ENCODE results near the gene SLC12A7. TPM values are rescaled to one million over a fixed set of nuclear protein-coding genes. Genes with fewer than 3 reads are reported as not detected.

SLC12A7 gene
- total RNA-seq, 1 donor, result 13.7 TPM

GRCh38 chr5:1014346-1014745, 97.5 kb downstream of the SLC12A7 start:
- peaks cover 2% of the 10 kb centered on the region for H3K4me1 ChIP-seq (ENCODE audit: insufficient read depth, low read length)
- no peaks in the 10 kb centered on the region for H3K9me3 ChIP-seq (ENCODE audit: low read depth, low read length)
- no peak overlapping the region for H3K4me3 ChIP-seq (ENCODE audit: low read length)
- H3K27me3 ChIP-seq (ENCODE audit: insufficient read depth, low read length), result peaks cover 13% of the 10 kb centered on the region

GRCh38 chr5:1013948-1014301, 97.9 kb downstream of the SLC12A7 start:
- Histone ChIP-seq H3K4me1 (ENCODE audit: insufficient read depth, low read length) (peaks cover 6% of the 10 kb centered on the region), H3K27me3 (ENCODE audit: insufficient read depth, low read length) (peaks cover 13% of the 10 kb centered on the region), H3K9me3 (ENCODE audit: low read depth, low read length) (no peaks in the 10 kb centered on the region), H3K4me3 (ENCODE audit: low read length) (no peak overlapping the region)

GRCh38 chr5:1013238-1013947, 98.5 kb downstream of the SLC12A7 start:
- no peak overlapping the region for H3K4me3 ChIP-seq (ENCODE audit: low read length)
- peaks cover 6% of the 10 kb centered on the region for H3K4me1 ChIP-seq (ENCODE audit: insufficient read depth, low read length)

GRCh38 chr5:1012900-1013237, 99.0 kb downstream of the SLC12A7 start:
- H3K4me1 ChIP-seq (ENCODE audit: insufficient read depth, low read length), result peaks cover 6% of the 10 kb centered on the region
- H3K27me3 ChIP-seq (ENCODE audit: insufficient read depth, low read length), result peaks cover 13% of the 10 kb centered on the region
- H3K9me3 ChIP-seq (ENCODE audit: low read depth, low read length), result no peaks in the 10 kb centered on the region
- H3K4me3 ChIP-seq (ENCODE audit: low read length), result no peak overlapping the region

More at GRCh38 chr5:1013238-1013947, 98.5 kb downstream of the SLC12A7 start:
- peaks cover 13% of the 10 kb centered on the region for H3K27me3 ChIP-seq (ENCODE audit: insufficient read depth, low read length)
- H3K9me3 ChIP-seq (ENCODE audit: low read depth, low read length), result no peaks in the 10 kb centered on the region

- Histone ChIP-seq H3K27me3 (ENCODE audit: insufficient read depth, low read length) (peaks cover 17% of the 10 kb centered on the region), H3K4me3 (ENCODE audit: low read length) (no peak overlapping the region), H3K4me1 (ENCODE audit: insufficient read depth, low read length) (peaks cover 6% of the 10 kb centered on the region), H3K9me3 (ENCODE audit: low read depth, low read length) (no peaks in the 10 kb centered on the region)
Measured at GRCh38 chr5:1012313-1012841, 99.5 kb downstream of the SLC12A7 start.

GRCh38 chr5:1011741-1012312, 100.0 kb downstream of the SLC12A7 start:
- Histone ChIP-seq H3K27me3 (ENCODE audit: insufficient read depth, low read length) (peaks cover 22% of the 10 kb centered on the region), H3K4me3 (ENCODE audit: low read length) (no peak overlapping the region), H3K9me3 (ENCODE audit: low read depth, low read length) (no peaks in the 10 kb centered on the region), H3K4me1 (ENCODE audit: insufficient read depth, low read length) (peaks cover 6% of the 10 kb centered on the region)

GRCh38 chr5:1011226-1011631, 100.6 kb downstream of the SLC12A7 start:
- H3K4me1 ChIP-seq (ENCODE audit: insufficient read depth, low read length), result peaks cover 6% of the 10 kb centered on the region
- H3K9me3 ChIP-seq (ENCODE audit: low read depth, low read length), result no peaks in the 10 kb centered on the region
- H3K4me3 ChIP-seq (ENCODE audit: low read length), result no peak overlapping the region
- peaks cover 24% of the 10 kb centered on the region for H3K27me3 ChIP-seq (ENCODE audit: insufficient read depth, low read length)

GRCh38 chr5:1010641-1011046, 101.2 kb downstream of the SLC12A7 start:
- no peaks in the 10 kb centered on the region for H3K9me3 ChIP-seq (ENCODE audit: low read depth, low read length)
- peaks cover 6% of the 10 kb centered on the region for H3K4me1 ChIP-seq (ENCODE audit: insufficient read depth, low read length)
- H3K27me3 ChIP-seq (ENCODE audit: insufficient read depth, low read length), result peaks cover 30% of the 10 kb centered on the region
- H3K4me3 ChIP-seq (ENCODE audit: low read length), result no peak overlapping the region

GRCh38 chr5:1010181-1010510, 101.7 kb downstream of the SLC12A7 start:
- Histone ChIP-seq H3K27me3 (ENCODE audit: insufficient read depth, low read length) (peaks cover 35% of the 10 kb centered on the region), H3K4me1 (ENCODE audit: insufficient read depth, low read length) (peaks cover 10% of the 10 kb centered on the region), H3K9me3 (ENCODE audit: low read depth, low read length) (no peaks in the 10 kb centered on the region), H3K4me3 (ENCODE audit: low read length) (no peak overlapping the region)

- peaks cover 12% of the 10 kb centered on the region for H3K4me1 ChIP-seq (ENCODE audit: insufficient read depth, low read length)
- H3K27me3 ChIP-seq (ENCODE audit: insufficient read depth, low read length), result peaks cover 36% of the 10 kb centered on the region
- H3K9me3 ChIP-seq (ENCODE audit: low read depth, low read length), result no peaks in the 10 kb centered on the region
- H3K4me3 ChIP-seq (ENCODE audit: low read length), result no peak overlapping the region
Measured at GRCh38 chr5:1009359-1010180, 102.3 kb downstream of the SLC12A7 start.

GRCh38 chr5:1008451-1009358, 103.2 kb downstream of the SLC12A7 start, which contains the start of gene NKD2:
Gene NKD2, plus strand, starts transcription at chr5:1008802. Its CDS starts 256 bp downstream, at chr5:1009058.
- Histone ChIP-seq H3K27me3 (ENCODE audit: insufficient read depth, low read length) (peaks cover 36% of the 10 kb centered on the region), H3K4me3 (ENCODE audit: low read length) (no peak within 1 kb of the TSS), H3K4me1 (ENCODE audit: insufficient read depth, low read length) (peaks cover 15% of the 10 kb centered on the region), H3K9me3 (ENCODE audit: low read depth, low read length) (no peaks in the 10 kb centered on the region)

GRCh38 chr5:1007681-1008450, 104.0 kb downstream of the SLC12A7 start:
- Histone ChIP-seq H3K27me3 (ENCODE audit: insufficient read depth, low read length) (peaks cover 39% of the 10 kb centered on the region), H3K9me3 (ENCODE audit: low read depth, low read length) (no peaks in the 10 kb centered on the region), H3K4me3 (ENCODE audit: low read length) (no peak overlapping the region), H3K4me1 (ENCODE audit: insufficient read depth, low read length) (peaks cover 20% of the 10 kb centered on the region)

GRCh38 chr5:1007221-1007680, 104.6 kb downstream of the SLC12A7 start:
- Histone ChIP-seq H3K4me3 (ENCODE audit: low read length) (no peak overlapping the region), H3K4me1 (ENCODE audit: insufficient read depth, low read length) (peaks cover 20% of the 10 kb centered on the region), H3K9me3 (ENCODE audit: low read depth, low read length) (no peaks in the 10 kb centered on the region), H3K27me3 (ENCODE audit: insufficient read depth, low read length) (peaks cover 39% of the 10 kb centered on the region)

- Histone ChIP-seq H3K27me3 (ENCODE audit: insufficient read depth, low read length) (peaks cover 39% of the 10 kb centered on the region), H3K9me3 (ENCODE audit: low read depth, low read length) (no peaks in the 10 kb centered on the region), H3K4me1 (ENCODE audit: insufficient read depth, low read length) (peaks cover 20% of the 10 kb centered on the region), H3K4me3 (ENCODE audit: low read length) (no peak overlapping the region)
Measured at GRCh38 chr5:1006656-1007071, 105.2 kb downstream of the SLC12A7 start.
